HL-60/S4 (cell line): ENCODE measurements around the gene SPRED2.

ENCODE experiments used
- in situ Hi-C: fragments of 300-500 bp; cut with MboI; formaldehyde crosslinking; loops from 2 replicates; pipeline ENCODE4 v1.14.3; 2022; ENCODE audit warnings: low sequenced_read_pairs

SPRED2 gene

DNA sequence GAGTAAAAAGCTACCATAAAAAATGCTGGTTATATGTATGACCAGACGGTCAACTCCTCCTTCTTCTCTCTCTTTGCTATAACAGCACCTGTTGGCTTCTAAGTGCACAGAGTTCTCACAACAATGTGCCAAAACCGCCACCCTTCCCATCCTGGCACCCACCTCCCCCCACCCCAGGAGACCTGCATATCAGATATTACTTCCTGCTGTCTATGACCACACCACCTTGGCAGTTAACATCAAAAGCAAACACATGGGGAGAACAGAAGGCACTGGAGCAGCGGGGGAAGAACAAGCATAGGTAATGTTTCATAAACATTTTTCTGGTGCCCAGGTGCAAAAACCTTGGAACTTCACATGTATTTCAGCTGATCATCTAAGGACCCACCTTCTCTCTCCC is 15.5 kb downstream of the SPRED2 start:
- in situ Hi-C loops = no loop called here

DNA sequence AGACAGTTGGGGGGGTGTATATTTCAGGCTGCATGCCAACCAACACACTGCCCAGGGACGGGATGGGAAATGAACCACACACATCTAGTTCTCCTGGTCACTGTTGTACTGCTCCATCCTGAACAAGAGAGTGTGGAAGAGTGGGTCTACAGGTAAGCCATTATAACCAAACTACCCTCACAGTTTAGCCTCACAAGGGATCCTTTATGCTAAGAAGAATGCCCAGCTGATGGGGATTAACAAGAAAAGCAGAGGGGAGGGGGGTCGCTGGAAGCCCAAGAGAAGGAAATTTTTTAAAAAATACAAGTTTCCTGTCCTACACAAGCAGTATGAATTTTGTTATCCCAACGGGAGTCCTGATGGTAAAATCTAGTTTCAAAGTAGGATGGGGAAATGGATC is 16.1 kb downstream of the SPRED2 start:
- in situ Hi-C loops = no loop called here

DNA sequence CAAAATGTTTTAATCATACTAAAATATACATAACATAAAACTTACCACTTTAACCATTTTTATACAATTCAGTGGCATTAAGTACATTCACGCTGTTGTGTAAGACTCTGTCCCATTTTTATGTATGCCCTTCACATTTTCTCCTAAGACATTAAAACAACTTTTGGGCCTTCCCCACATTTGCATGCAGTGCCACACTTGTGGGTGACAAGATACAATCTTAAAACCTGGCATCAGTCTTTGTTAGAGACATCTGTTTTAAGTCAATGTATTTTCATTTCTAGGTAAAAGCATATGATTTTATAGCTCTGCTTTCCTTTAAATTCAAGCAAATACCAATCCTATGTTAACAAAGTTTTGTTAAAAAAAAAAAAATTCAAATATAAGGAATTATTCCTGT is 17.3 kb downstream of the SPRED2 start:
- in situ Hi-C loops = no loop called here

DNA sequence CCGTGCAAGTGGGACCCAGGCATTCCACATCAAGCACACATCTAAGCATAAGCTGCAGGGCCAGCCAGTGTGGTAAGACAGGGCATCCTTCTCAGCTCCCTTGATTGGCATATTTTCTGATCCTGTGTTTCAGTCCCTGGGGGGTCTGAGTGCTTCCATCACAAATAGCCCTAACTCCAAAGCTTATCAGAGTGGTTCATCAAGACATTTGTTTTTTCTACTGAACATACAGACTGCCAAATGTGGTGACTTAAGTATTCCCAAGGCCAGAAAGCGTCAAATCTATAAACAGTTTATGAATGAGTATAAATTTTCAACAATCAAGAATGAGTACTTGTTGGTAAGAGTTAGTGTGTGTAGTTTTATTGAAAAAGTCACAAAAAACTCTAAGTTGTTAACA is 18.8 kb downstream of the SPRED2 start:
- in situ Hi-C loops = no loop called here

DNA sequence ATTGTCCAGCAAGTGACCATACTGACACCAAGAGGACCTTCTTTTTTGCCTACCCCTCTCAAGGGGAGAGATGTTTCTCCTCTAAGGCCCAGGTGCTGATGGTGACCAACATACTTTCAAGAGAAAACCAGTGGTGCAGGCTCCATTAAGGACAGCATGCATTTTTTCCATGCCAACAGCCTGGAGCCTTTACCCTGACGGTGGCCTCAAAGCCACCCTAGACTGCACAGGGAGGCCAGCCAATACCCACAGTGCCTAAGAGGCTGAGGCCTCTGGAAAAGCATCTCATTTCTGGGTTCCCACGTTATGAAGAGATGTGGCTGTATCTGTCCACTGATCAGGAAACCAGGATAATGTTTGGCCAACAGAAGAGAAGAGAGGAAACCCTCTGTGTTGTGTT is 19.3 kb downstream of the SPRED2 start:
- in situ Hi-C loops = no loop called here

DNA sequence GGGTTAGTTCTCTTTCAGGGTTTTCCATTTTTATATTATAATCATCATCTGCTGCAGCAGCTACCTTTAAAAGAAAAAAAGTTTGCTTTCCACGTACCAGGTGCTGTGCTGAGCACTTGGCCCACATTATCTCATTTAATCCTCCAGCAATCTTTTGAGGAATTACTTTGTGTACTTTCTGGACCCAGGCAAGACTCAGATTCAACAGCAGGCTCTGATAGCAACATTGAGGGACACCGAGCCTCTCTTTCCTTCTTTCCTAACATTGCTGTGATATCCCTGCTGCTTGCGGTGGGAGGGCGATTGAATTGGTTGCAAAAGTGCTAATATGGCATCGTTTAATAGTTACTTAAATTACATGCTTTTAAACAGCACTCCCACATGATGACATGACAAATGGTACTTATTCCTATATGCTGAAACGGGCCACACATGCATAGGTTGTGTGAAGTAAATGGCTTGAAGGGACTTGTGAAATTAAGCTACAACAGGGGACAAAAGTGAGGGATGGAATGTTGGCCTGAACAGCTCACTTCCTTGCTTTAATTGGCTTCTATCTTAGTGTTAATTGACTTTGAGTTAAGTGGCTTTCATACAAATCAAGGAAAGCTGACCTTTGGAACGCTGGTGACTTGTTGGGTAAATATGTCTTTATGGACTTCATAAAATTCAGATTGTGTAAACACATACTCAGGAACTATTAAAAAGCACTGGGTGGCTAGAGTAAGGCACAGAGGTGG is 21.2 kb downstream of the SPRED2 start:
- in situ Hi-C loops = no loop called here

DNA sequence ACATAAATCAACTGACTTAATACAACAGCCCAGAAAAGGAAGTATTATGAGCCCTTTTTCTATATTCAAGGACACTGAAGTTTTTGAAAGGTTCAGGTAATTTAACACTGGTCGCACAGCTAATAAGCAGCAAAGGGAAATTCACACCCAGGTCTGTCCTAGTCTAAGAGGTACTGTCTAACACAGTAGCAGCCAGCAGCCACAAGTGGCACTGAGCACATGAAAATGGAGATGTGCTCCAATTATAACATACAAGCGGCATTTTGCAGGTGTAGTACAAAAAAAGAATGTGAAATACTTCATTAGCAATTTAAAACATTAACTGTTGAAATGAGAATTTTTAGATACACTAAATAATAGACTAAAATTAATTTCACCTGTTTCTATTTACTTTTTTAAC is 23.4 kb downstream of the SPRED2 start:
- in situ Hi-C loops = no loop called here

DNA sequence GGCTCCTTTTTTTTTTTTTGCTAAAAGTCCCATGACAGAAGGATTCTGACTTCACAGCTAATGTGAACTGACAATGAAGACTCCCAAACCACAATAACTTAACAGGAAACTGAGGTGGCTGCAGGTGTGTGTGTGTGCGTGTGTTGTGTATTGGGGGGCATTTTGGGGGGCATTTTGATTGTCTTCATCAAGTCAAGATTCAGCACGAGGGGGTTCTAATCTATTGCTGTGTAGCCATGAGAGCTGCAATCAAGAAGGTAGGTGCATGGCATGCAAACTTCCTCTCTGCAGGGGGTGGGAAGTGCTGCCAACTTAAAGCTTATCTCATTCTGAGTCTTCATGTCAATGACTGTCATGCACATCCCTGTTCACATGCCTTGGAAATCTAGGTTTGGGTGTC is 25.2 kb downstream of the SPRED2 start:
- in situ Hi-C loops = no loop called here

DNA sequence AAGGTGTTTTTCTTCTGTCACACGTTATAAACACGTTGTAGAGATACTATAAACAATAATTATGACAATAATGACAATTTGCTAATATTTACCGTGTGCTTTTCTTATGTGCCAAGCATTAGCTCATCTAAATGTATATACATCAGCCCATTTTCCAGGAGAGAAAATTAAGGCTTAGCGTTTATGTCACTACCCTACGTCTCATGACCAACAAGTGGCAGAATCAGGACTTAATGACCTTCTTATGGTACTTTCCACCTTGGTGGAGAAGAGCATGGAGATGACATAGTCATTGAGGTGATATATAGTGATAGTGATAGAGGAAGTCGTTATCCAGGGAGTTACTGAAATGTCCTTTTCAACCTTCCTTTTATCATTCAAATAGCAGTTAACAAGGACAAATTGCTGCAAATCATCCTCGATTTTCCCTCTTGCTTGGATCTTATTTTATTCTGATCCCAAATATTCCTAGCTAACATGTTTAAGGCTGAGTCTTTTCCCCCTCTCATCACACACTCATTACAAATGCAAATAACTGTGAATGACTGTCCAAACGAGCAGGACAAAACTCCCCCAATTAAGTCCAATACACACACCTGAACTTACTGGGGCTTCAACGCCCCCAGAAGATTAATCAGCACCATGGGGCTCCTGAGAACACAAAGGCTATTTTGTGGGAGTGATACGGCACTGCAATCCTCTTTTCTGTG is 27.3 kb downstream of the SPRED2 start:
- in situ Hi-C loops = no loop called here

DNA sequence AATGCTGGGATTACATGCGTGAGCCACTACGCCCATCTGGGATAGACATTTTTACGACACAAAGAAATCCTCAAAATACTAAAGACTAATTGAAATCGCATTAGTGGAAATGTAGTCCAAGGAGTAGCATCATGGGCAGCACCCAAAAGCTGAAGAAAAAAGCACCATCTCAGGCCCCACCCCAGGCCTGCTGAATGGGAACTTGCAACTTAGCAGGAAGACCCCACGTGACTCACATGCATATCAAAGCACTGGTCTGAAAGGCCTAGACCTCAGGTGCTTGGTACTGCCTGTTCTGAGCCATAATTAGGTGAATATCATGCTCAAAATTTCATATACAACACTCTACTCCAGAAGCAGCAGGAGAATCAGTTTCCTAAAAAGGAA is 28.9 kb downstream of the SPRED2 start:
- in situ Hi-C loops = no loop called here

DNA sequence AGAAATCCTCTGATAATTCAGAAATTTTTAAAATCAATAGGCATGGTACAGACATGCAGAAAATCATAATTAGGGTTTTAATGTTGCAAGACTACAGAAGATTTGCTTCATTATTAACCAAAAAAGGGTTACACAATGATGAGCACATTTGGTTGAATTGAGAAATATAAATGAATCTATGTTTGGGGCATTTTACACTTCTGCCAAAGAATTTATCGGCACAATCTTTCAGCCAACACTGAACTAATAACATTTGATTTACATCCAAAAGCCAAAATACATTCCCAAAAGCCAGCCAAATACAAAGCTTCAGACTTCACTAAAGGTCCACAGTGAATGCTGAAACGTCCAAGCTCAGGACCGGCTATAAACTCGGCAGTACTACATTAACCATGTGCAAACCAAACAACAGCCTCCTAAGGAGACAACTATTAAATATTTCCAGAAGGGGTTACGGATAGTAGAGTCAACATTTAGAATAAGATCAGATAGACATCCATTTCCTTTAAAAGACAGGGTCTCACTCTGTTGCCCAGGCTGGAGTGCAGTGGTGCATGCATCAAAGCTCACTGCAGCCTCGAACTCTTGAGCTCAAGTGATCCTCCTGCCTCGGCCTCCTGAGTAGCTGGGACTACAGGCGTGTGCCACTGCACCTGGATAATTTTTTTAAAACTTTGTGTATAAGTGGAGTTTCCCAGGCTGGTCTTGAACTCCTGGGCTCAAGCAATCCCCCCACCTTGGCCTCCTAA is 29.4 kb downstream of the SPRED2 start:
- in situ Hi-C loops = no loop called here

DNA sequence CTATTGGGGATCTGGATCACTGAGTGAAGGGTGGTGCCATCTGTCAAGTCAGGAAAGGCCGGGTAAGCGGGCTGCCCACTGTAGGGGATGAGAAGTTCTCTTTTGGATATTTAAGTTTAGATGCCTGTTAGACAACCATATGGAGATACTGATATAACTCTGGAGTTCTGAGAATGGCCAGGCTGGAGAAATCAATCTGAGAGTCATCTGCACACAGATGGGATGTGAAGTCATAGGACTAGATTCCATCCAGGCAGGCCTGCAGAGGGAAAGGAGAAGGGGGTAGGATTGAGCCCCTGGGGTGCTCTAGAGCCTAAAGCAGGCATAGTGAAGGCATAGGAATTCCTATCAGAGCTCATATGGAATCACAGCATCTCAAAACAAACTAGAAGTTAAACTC is 30.1 kb downstream of the SPRED2 start:
- in situ Hi-C loops = no loop called here

DNA sequence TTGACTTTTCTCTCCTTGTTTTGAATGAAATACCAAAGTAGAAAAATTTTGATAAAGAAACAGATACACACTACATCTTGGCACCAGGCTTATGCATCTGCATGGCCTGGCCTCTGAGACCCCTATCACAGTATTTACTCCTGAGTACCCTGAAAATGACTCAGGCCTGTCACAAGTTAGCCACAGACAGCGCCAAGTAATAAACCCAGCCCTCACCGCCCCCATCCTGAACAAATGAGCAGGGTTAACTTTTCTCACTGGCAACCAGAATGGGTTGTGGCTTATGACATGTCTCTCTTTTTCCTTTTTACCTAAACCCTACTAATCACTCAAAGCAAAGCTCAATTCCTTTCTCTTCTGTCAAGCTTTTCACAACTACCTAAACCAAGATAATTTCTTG is 35.3 kb downstream of the SPRED2 start:
- in situ Hi-C loops = no loop called here

DNA sequence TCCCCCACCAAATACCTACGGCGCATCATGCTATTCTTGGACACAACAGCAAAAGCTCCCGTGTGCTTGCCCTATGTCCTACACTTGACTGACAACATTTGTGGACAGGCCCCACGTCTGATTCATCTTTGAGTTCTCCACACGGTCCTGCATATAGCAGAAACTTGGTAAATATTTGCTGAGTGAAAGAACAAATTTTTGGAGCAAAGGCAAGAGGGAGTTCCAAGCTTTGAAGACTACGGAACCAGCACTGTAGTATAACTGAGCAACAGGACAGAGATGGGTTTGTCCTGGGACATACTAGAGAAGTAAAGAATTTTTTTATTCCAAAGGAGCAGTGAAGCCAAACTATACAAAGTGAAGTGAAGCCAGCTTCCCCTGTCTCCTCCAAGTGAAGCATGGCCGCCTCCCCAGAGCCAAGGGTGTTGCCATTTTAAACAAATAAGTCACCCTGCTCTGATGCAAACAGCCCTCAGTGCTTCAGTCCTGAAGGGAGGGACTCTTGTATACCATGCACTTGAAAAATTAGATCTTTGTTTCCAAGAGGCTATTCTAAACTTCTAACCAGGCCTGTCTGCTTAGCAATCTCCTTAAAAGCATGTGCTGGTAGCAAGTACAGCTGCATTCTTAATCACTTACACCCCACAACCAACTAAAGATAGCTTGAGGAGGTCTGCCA is 35.9 kb downstream of the SPRED2 start:
- in situ Hi-C loops = no loop called here

DNA sequence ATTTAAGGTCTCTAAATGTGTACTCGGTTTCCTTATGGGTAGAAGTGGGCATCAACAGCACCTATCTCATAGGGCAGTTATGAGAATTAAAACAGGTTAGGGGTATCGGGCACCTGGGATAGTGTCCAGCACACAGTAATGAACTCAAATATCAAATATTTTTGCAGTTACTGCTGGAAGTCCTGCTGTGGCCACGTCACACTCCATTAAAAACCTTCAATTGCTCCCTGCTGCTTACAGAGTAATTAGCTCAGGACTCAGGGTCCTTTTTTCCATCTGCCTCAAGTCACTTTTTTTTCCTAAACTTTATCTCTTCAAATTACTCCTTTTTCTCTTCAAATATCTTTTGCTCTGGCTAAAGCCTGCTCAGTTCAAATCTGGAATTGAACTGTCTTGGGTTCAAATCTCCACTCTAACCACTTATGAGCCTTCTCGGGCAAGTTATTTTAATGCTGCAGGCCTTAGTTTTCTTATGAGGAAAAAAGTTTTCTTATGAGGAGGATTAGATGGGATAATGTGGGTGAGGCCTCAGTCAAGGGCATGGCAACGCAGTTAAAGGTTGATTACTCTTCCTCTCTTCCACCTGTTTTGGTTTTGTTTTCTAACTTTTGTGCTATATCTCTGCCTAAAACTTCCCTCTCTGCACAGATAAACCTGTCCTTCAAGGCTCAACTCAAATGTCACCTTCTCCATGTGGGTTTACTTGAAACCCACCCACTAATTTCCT is 36.6 kb downstream of the SPRED2 start:
- in situ Hi-C loops = no loop called here

DNA sequence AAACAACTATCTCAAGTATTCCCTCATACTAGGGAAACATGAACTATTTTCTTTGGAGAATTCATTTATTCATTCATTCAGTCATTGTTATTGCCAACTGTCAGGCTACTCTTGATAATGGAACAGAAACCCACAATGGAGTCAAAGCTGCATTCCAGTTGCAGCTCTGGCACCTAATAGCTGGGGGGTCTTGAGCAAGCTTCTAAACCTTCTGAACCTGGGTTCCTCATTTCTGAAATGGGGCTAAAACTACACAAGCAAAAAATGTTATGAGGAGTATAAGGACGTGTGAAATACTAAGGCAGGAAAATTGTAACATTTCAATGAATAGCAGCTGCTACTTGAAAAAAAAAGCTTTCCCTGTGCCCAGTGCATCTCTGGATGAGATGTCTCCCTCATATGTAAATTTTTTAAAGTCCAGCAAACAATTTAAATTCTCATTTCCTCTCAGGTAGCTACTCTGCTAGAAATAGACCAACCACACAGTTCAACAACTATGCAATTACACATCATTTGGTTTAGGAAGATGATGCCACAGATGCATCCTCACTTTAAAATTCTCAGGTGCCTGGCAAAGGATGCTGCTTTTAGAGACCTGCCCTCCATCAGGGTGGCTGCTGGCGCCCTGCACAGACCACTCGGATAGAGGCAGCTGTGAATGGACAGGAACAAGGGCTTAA is 38.5 kb downstream of the SPRED2 start:
- in situ Hi-C loops = no loop called here

DNA sequence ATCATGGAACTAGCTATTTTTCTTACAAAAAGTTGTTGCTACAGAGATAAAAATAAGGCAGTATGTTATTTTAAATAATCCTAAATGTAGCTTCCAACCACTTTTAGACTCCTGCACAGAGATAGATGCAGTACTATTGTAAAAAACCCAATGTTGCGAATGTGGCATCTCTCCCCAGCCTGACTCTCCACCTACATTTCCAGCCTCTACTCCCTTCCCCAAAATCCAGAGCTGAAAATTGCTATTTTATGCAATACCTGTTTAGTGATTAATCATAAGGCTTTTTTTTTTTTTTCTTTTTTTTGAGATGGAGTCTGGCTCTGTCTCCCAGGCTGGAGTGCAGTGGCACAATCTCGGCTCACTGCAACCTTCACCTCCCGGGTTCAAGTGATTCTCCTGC is 39.4 kb downstream of the SPRED2 start:
- in situ Hi-C loops = no loop called here

DNA sequence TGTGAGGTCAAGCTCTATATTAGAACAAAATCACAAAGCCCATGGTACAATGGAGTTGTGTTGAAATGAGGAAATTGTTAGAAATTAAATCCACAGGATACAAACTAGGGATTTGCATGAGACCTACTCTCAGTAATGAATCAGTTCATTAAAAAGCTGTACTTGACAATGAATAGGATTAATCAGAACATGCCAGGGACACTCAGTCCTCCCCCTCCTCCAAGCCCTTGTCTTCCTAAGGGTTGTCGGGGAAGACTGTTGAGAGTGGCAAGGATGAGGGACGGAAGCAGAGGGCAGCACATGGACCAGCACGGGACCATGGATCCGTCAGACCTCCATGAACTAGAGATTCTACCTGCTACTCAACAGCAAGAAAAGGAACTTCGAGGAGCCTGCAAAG is 39.8 kb downstream of the SPRED2 start:
- in situ Hi-C loops = no loop called here

DNA sequence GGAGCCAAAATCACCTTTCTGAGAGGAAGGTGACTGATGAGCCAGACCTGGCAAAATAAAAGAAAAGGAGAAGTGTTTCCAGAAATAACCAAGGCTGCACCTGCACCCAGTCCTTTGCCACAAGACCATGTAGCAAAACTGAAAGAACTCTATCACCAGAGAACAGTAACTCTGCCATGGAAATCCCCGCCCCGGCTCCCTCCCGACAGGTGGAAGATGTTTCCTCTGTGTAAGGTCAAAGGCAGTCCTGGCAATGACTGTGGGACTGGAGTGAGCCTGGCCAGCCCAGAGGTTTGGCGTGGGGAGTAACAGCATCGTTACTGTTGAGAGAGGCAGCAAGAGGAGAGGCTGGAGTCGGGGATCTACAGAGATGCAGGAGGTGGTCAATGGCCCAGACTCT is 42.3 kb downstream of the SPRED2 start:
- in situ Hi-C loops = no loop called here

DNA sequence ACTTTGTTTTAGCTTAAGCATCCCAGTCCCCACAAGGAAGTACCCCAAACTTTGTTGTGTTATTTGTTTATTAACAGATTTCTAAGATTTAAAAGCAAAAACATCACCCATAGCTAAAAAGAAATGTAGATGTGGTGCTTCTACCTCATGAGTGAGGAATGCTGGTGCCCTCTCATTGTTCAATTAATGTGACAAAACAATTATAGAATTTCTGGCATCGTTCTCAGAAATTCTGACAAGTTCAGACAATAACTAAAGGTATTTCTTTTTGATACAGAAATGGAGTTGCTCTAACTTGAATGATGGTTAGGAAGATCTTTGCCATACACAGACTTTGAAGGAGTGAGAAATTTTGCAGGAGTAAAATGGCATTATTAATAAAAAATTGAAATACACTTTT is 42.9 kb downstream of the SPRED2 start:
- in situ Hi-C loops = no loop called here
